ENCODE measurements around the gene SCFD1. TPM values are rescaled to one million over a fixed set of nuclear protein-coding genes. Genes with fewer than 3 reads are reported as not detected.
"Not testable (repeated sequence)": the region's sequence is repeated elsewhere in the genome, so short reads cannot be mapped to it uniquely, and the experiment has no call there.

SCFD1 gene
- total and polyA plus RNA-seq, 2 donors (not counting 1 experiment from before 2014, with no cell fraction given) = 110 to 129 TPM

DNA sequence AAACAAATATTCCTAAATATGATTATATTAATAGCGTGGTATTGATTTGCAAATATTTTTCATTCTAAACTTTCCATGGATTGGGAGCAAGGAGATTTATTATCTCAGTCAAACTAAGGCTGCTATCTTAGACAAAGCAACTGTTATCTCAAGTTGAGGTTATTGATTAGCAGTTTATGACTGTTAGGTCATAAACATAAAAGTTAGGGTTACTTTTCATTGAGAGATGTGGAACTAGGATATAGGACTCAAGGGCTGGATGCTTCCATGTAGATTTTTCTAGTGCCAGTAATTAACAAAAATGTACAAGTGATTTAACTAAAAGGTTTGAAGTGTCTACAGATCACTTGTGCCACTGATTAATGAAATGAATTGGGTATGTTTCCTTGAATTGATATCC, 19.1 kb downstream of the SCFD1 start:
- Histone ChIP-seq H4K20me1 (ENCODE audit: control insufficient read depth, extremely low read depth, insufficient read depth, low read length) (peaks cover 2% of the 10 kb centered on the region), H3K36me3 (ENCODE audit: control insufficient read depth, insufficient read depth, low read length) (no peaks in the 10 kb centered on the region), H3K27me3 (ENCODE audit: control insufficient read depth, insufficient read depth, low read length) (no peaks in the 10 kb centered on the region), H3K4me1 (ENCODE audit: control insufficient read depth, extremely low read depth, insufficient read depth, low read length) (no peaks in the 10 kb centered on the region), H3K79me2 (ENCODE audit: control insufficient read depth, insufficient read depth, low read length) (peaks cover 9% of the 10 kb centered on the region), H3K4me3 (replicated peaks in 1 of 4; ENCODE audit: control extremely low read depth in 1 of 4, insufficient read depth in 1 of 4, low read depth in 3 of 4, low read length in 4 of 4) (no peak overlapping the region), H2AFZ (ENCODE audit: low read length) (no peak overlapping the region), H3K9ac (ENCODE audit: insufficient read depth, low read length) (no peak overlapping the region), H3K4me2 (ENCODE audit: extremely low read depth, insufficient read depth, low read length) (no peak overlapping the region), H3K9me3 (ENCODE audit: control insufficient read depth, insufficient read depth, low read depth, low read length) (no peaks in the 10 kb centered on the region), H3K27ac (ENCODE audit: insufficient read depth, low read length) (no peak overlapping the region)
- DNase-seq (ENCODE audit: low read depth in 2 of 2) = no peak
- no peak for TF ChIP-seq EZH2 (IDR thresholded peaks at IDR 0.05; ENCODE audit: low read length, missing control alignments)
- TF ChIP-seq, protein P1, sequence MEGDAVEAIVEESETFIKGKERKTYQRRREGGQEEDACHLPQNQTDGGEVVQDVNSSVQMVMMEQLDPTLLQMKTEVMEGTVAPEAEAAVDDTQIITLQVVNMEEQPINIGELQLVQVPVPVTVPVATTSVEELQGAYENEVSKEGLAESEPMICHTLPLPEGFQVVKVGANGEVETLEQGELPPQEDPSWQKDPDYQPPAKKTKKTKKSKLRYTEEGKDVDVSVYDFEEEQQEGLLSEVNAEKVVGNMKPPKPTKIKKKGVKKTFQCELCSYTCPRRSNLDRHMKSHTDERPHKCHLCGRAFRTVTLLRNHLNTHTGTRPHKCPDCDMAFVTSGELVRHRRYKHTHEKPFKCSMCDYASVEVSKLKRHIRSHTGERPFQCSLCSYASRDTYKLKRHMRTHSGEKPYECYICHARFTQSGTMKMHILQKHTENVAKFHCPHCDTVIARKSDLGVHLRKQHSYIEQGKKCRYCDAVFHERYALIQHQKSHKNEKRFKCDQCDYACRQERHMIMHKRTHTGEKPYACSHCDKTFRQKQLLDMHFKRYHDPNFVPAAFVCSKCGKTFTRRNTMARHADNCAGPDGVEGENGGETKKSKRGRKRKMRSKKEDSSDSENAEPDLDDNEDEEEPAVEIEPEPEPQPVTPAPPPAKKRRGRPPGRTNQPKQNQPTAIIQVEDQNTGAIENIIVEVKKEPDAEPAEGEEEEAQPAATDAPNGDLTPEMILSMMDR (conservative IDR thresholded peaks at IDR 0.05 in 1 of 2, IDR thresholded peaks at IDR 0.05 in 1 of 2; ENCODE audit: low read depth in 1 of 2, low read length in 2 of 2) = no peak

DNA sequence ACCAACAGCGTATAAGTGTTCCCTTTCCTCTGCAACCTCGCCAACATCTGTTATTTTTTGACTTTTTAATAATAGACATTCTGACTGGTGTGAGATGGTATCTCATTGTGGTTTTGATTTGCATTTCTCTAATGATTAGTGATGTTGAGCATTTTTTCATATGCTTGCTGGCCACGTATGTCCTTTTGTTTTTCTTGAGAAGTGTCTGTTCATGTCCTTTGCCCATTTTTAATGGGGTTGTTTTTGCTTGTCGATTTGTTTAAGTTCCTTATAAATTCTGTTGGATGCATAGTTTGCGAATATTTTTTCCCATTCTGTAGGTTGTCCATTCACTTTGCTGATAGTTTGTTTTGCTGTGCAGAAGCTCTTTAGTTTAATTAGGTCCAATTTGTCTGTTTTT, 22.3 kb downstream of the SCFD1 start:
- H4K20me1 ChIP-seq (ENCODE audit: control insufficient read depth, extremely low read depth, insufficient read depth, low read length); H3K27me3 ChIP-seq (ENCODE audit: control insufficient read depth, insufficient read depth, low read length); H3K4me1 ChIP-seq (ENCODE audit: control insufficient read depth, extremely low read depth, insufficient read depth, low read length); H3K27ac ChIP-seq (ENCODE audit: insufficient read depth, low read length); H3K4me2 ChIP-seq (ENCODE audit: extremely low read depth, insufficient read depth, low read length); H3K36me3 ChIP-seq (ENCODE audit: control insufficient read depth, insufficient read depth, low read length); H3K9me3 ChIP-seq (ENCODE audit: control insufficient read depth, insufficient read depth, low read depth, low read length); H3K4me3 ChIP-seq (replicated peaks in 1 of 4; ENCODE audit: control extremely low read depth in 1 of 4, insufficient read depth in 1 of 4, low read depth in 3 of 4, low read length in 4 of 4); H3K9ac ChIP-seq (ENCODE audit: insufficient read depth, low read length); H2AFZ ChIP-seq (ENCODE audit: low read length); DNase-seq (ENCODE audit: low read depth in 2 of 2): not testable (repeated sequence)
- peaks cover 13% of the 10 kb centered on the region for H3K79me2 ChIP-seq (ENCODE audit: control insufficient read depth, insufficient read depth, low read length)

DNA sequence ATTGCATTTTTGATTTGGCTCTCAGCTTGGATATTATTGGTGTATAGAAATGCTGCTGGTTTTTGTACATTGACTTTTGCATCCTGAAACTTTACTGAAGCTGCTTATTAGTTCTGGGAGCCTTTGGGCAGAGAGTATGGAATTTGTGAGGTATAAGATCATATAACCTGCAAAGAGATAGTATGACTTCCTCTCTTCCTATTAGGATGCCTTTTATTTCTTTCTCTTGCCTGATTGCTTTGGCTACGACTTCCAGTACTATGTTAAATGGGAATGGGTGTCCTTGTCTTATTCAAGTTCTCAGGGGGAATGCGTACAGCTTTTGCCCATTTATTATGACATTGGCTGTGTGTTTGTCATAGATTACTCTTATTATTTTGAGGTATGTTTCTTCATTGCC, 23.5 kb downstream of the SCFD1 start:
- Histone ChIP-seq H3K9ac (ENCODE audit: insufficient read depth, low read length) (no peak overlapping the region), H3K27ac (ENCODE audit: insufficient read depth, low read length) (no peak overlapping the region), H3K27me3 (ENCODE audit: control insufficient read depth, insufficient read depth, low read length) (no peaks in the 10 kb centered on the region), H2AFZ (ENCODE audit: low read length) (no peak overlapping the region), H3K4me1 (ENCODE audit: control insufficient read depth, extremely low read depth, insufficient read depth, low read length) (no peaks in the 10 kb centered on the region), H4K20me1 (ENCODE audit: control insufficient read depth, extremely low read depth, insufficient read depth, low read length) (no peaks in the 10 kb centered on the region), H3K79me2 (ENCODE audit: control insufficient read depth, insufficient read depth, low read length) (peaks cover 13% of the 10 kb centered on the region), H3K36me3 (ENCODE audit: control insufficient read depth, insufficient read depth, low read length) (no peaks in the 10 kb centered on the region), H3K9me3 (ENCODE audit: control insufficient read depth, insufficient read depth, low read depth, low read length) (no peaks in the 10 kb centered on the region), H3K4me2 (ENCODE audit: extremely low read depth, insufficient read depth, low read length) (no peak overlapping the region), H3K4me3 (replicated peaks in 1 of 4; ENCODE audit: control extremely low read depth in 1 of 4, insufficient read depth in 1 of 4, low read depth in 3 of 4, low read length in 4 of 4) (no peak overlapping the region)
- no peak for DNase-seq (ENCODE audit: low read depth in 2 of 2)
- TF ChIP-seq, protein P1 (conservative IDR thresholded peaks at IDR 0.05 in 1 of 2, IDR thresholded peaks at IDR 0.05 in 1 of 2; ENCODE audit: low read depth in 1 of 2, low read length in 2 of 2) = no peak
- TF ChIP-seq EZH2 (IDR thresholded peaks at IDR 0.05; ENCODE audit: low read length, missing control alignments) = no peak

All from fibroblast of lung (primary cell).